Ureter (tissue), 1 donor: ENCODE results near the gene OR51E2. TPM values are rescaled to one million over a fixed set of nuclear protein-coding genes. Genes with fewer than 3 reads are reported as not detected.
A peak's percentile ranks its signal among the peaks of the same experiment; 100 is the strongest.

ENCODE experiments used
- DNase-seq: peaks from one replicate; pipeline ENCODE4 v3.0.0-alpha.2; 2020; ENCODE audit warnings: low spot score
- total RNA-seq: library from RNA; stranded (reverse); gene quantifications from one replicate; pipeline ENCODE4 v1.2.4, GENCODE V29; 2023
- donor health status: DM: yes; HTN: yes; CAD: no.

Gene OR51E2
- total RNA-seq, 1 donor from 2014 or later: 7.4 TPM

GRCh38 chr11:4664183-4664582 is 33.5 kb downstream of the OR51E2 start:
- no peak for DNase-seq

- DNase-seq: no peak
Observed at GRCh38 chr11:4662876-4663275, 34.8 kb downstream of the OR51E2 start.

- DNase-seq: no peak
Observed at GRCh38 chr11:4658629-4659445, 38.8 kb downstream of the OR51E2 start.

- no peak for DNase-seq
Observed at GRCh38 chr11:4654635-4655369, 42.9 kb downstream of the OR51E2 start.

GRCh38 chr11:4647766-4648165 is 49.9 kb downstream of the OR51E2 start:
- DNase-seq: no peak

GRCh38 chr11:4645974-4646373 is 51.7 kb downstream of the OR51E2 start:
- no peak for DNase-seq

GRCh38 chr11:4644233-4644632 is 53.4 kb downstream of the OR51E2 start:
- no peak for DNase-seq

GRCh38 chr11:4643682-4644081 is 54.0 kb downstream of the OR51E2 start, which contains the start of gene OR51E1:
TSS of gene OR51E1 (plus strand) at chr11:4643982. CDS start at chr11:4652527, 8,545 bp downstream.
- DNase-seq: no peak

GRCh38 chr11:4643076-4643475 is 54.6 kb downstream of the OR51E2 start:
- no peak for DNase-seq

- no peak for DNase-seq
Observed at GRCh38 chr11:4642043-4642442, 55.6 kb downstream of the OR51E2 start.

- DNase-seq: no peak
Observed at GRCh38 chr11:4641501-4641900, 56.2 kb downstream of the OR51E2 start.

GRCh38 chr11:4639931-4640330 is 57.7 kb downstream of the OR51E2 start:
- no peak for DNase-seq

GRCh38 chr11:4637662-4638047 is 60.0 kb downstream of the OR51E2 start:
- no peak for DNase-seq

GRCh38 chr11:4636962-4637661 is 60.5 kb downstream of the OR51E2 start, which contains the start of gene OR51D1:
TSS of gene OR51D1 (plus strand) at chr11:4637477. CDS start at chr11:4639791, 2,314 bp downstream.
- DNase-seq: peak; percentile 80

GRCh38 chr11:4636136-4636535 is 61.5 kb downstream of the OR51E2 start:
- no peak for DNase-seq

Other genes starting within 250 kb of the OR51E2 start
- gene OR52K2, start 248.6 kb downstream of the OR51E2 start, total RNA-seq: not detected
- gene OR52K1, start 215.2 kb downstream of the OR51E2 start, total RNA-seq: not detected
- not detected for gene OR52M1, start 152.7 kb downstream of the OR51E2 start, total RNA-seq
- gene OR52I2, start 116.1 kb downstream of the OR51E2 start, total RNA-seq: not detected
- not detected for gene OR52I1, start 103.8 kb downstream of the OR51E2 start, total RNA-seq
- gene TRIM68, start 89.6 kb downstream of the OR51E2 start, total RNA-seq: 28.9 TPM
- gene OR51D1, start 60.4 kb downstream of the OR51E2 start, total RNA-seq: not detected
- 0.86 TPM for gene OR51E1, start 53.9 kb downstream of the OR51E2 start, total RNA-seq
- gene MMP26, start 6.9 kb upstream of the OR51E2 start, total RNA-seq: not detected
- gene OR51F1, start 72.1 kb upstream of the OR51E2 start, total RNA-seq: not detected
- not detected for gene OR52R1, start 106.5 kb upstream of the OR51E2 start, total RNA-seq
- not detected for gene OR51F2, start 123.5 kb upstream of the OR51E2 start, total RNA-seq
- gene OR51S1, start 151.4 kb upstream of the OR51E2 start, total RNA-seq: not detected
- gene OR51T1, start 184.0 kb upstream of the OR51E2 start, total RNA-seq: not detected
- not detected for gene OR51A7, start 205.9 kb upstream of the OR51E2 start, total RNA-seq
- gene OR51G2, start 221.5 kb upstream of the OR51E2 start, total RNA-seq: not detected
- gene OR51G1, start 226.5 kb upstream of the OR51E2 start, total RNA-seq: not detected
- gene OR51A4, start 249.8 kb upstream of the OR51E2 start, total RNA-seq: not detected